CD4-positive, alpha-beta T cell treated with Interferon gamma for 1 hour (primary cell): Measurements from ENCODE around the gene LKAAEAR1.

Experiments used
- DNase-seq: peaks from one replicate; pipeline ENCODE4 v3.0.0-alpha.2; 2020

The LKAAEAR1 gene

GRCh38 chr20:64110411-64111068 lies 26.3 kb upstream of the LKAAEAR1 start:
- DNase-seq = no peak

- DNase-seq = no peak
Observed at GRCh38 chr20:64109831-64110391, 25.7 kb upstream of the LKAAEAR1 start.

GRCh38 chr20:64108731-64109681 lies 24.8 kb upstream of the LKAAEAR1 start:
- DNase-seq = no peak

- DNase-seq = no peak
Observed at GRCh38 chr20:64107736-64108457, 23.7 kb upstream of the LKAAEAR1 start.

GRCh38 chr20:64106981-64107735 lies 23.0 kb upstream of the LKAAEAR1 start, which contains the start of gene NPBWR2:
TSS of gene NPBWR2 (minus strand) at chr20:64107565. CDS start at chr20:64106831, 734 bp downstream.
- DNase-seq = peak; percentile 23

GRCh38 chr20:64106435-64106961 lies 22.3 kb upstream of the LKAAEAR1 start:
- DNase-seq = no peak

- no peak for DNase-seq
Observed at GRCh38 chr20:64105846-64106434, 21.7 kb upstream of the LKAAEAR1 start.

GRCh38 chr20:64104667-64105451 lies 20.7 kb upstream of the LKAAEAR1 start:
- DNase-seq = no peak

- DNase-seq = no peak
Observed at GRCh38 chr20:64103871-64104666, 19.9 kb upstream of the LKAAEAR1 start.

- DNase-seq = no peak
Observed at GRCh38 chr20:64102647-64103354, 18.6 kb upstream of the LKAAEAR1 start.

- DNase-seq = peak; percentile 57
Observed at GRCh38 chr20:64101731-64102621, 17.8 kb upstream of the LKAAEAR1 start.

- no peak for DNase-seq
Observed at GRCh38 chr20:64100946-64101688, 16.9 kb upstream of the LKAAEAR1 start.

GRCh38 chr20:64100566-64100888 lies 16.3 kb upstream of the LKAAEAR1 start:
- no peak for DNase-seq

- peak; percentile 67 for DNase-seq
Observed at GRCh38 chr20:64099880-64100565, 15.8 kb upstream of the LKAAEAR1 start.

GRCh38 chr20:64099086-64099786 lies 15.0 kb upstream of the LKAAEAR1 start:
- no peak for DNase-seq

GRCh38 chr20:64098471-64099013 lies 14.3 kb upstream of the LKAAEAR1 start:
- DNase-seq = no peak
